HCT116 (cell line): ENCODE data around the gene FHOD3. TPM values are rescaled to one million over a fixed set of nuclear protein-coding genes. Genes with fewer than 3 reads are reported as not detected.

Experiments used
- ATAC-seq: fragments of 200-7000 bp; cut with Tn5 transposase; 2 replicates; pipeline ENCODE4 v1.9.1; 2020; ENCODE audit warnings: mild to moderate bottlenecking, moderate library complexity
- BruUV-seq: library from RNA; stranded (reverse); fragments of 400-500 nt; replicated peaks from 2 replicates; lab custom pipeline; 2021; lab: Mats Ljungman, UMichigan
- CTCF ChIA-PET: fragments of 300-600 bp; sonication (Branson Sonifier 250); formaldehyde crosslinking; loops from one replicate; lab custom pipeline; 2021; ENCODE audit warnings: antibody characterized with exemption; lab: Charles Lee
- POLR2A ChIA-PET: fragments of 300-600, 350-600 bp; sonication (Branson Sonifier 250); formaldehyde crosslinking; loops from one replicate; lab custom pipeline; 2021; ENCODE audit warnings: antibody characterized with exemption; lab: Charles Lee
- RAD21 ChIA-PET, 2 experiments: fragments of 300-600 bp; sonication (Branson Sonifier 250); formaldehyde crosslinking; loops; one replicate each; lab custom pipeline; 2023; ENCODE audit warnings: low total read pairs in 2 of 2; ENCODE audit not compliant: uncharacterized antibody in 2 of 2, unreplicated experiment in 2 of 2, low non-redundant PET in 1 of 2; lab: Charles Lee
- DNase-seq: peaks from one replicate; pipeline ENCODE4 v3.0.0-alpha.2; 2010; ENCODE audit warnings: low read depth, low spot score
- H2AFZ ChIP-seq: fragments of 200-600 bp; shearing (Covaris generic), sonication (generic); 2 replicates; pipeline ENCODE4 v1.6.1; 2017; ENCODE audit warnings: low read depth, mixed run types, mixed read lengths, antibody characterized with exemption, low read length; ENCODE audit not compliant: poor library complexity, severe bottlenecking
- H3K27ac ChIP-seq: 2 replicates; pipeline ENCODE4 v1.5.1; 2012; ENCODE audit warnings: low read depth, low read length
- H3K27me3 ChIP-seq: fragments of 200-600 bp; sonication (generic); 2 replicates; pipeline ENCODE4 v1.6.1; 2016; ENCODE audit warnings: mixed run types, low read length, mixed read lengths; ENCODE audit not compliant: insufficient read depth
- H3K36me3 ChIP-seq, 2 experiments: fragments of 200-500 bp in 1 of 2; fragments of 200-600 bp in 1 of 2; sonication (Bioruptor generic) in 1 of 2; sonication (generic) in 1 of 2; 2 replicates each; pipeline versions ENCODE4 v1.5.1 to v1.6.1; 2014 to 2016; ENCODE audit warnings: low read length in 2 of 2, inconsistent platforms in 1 of 2, mixed read lengths in 1 of 2, mixed run types in 1 of 2; ENCODE audit not compliant: insufficient read depth in 2 of 2, control insufficient read depth in 1 of 2
- H3K4me1 ChIP-seq, 2 experiments: fragments of 200-600 bp in 1 of 2; sonication (generic) in 1 of 2; 2 replicates each; pipeline versions ENCODE4 v1.5.1 to v1.6.1; 2012 to 2017; ENCODE audit warnings: low read length in 2 of 2, inconsistent platforms in 1 of 2, mild to moderate bottlenecking in 1 of 2, mixed read lengths in 1 of 2, mixed run types in 1 of 2, moderate library complexity in 1 of 2; ENCODE audit not compliant: insufficient read depth in 2 of 2, control insufficient read depth in 1 of 2
- H3K4me2 ChIP-seq: fragments of 200-600 bp; sonication (generic); 2 replicates; pipeline ENCODE4 v1.6.1; 2017; ENCODE audit warnings: mixed run types, low read length, mixed read lengths
- H3K4me3 ChIP-seq, 2 experiments: fragments of 200-600 bp in 1 of 2; sonication (generic) in 1 of 2; replicated peaks in 1 of 2; 2 replicates each; pipeline ENCODE4 v1.5.1; 2011 to 2016; ENCODE audit warnings: low read length in 2 of 2, control low read depth in 1 of 2, low read depth in 1 of 2, mild to moderate bottlenecking in 1 of 2, mixed read lengths in 1 of 2, mixed run types in 1 of 2
- H3K79me2 ChIP-seq: fragments of 200-600 bp; sonication (generic); 2 replicates; pipeline ENCODE4 v1.6.1; 2017; ENCODE audit warnings: mild to moderate bottlenecking, mixed run types, low read length, moderate library complexity, mixed read lengths; ENCODE audit not compliant: insufficient read depth
- H3K9ac ChIP-seq: fragments of 200-600 bp; sonication (generic); 2 replicates; pipeline ENCODE4 v1.6.1; 2016; ENCODE audit warnings: low read length, mixed read lengths
- H3K9me2 ChIP-seq: fragments of 200-600 bp; sonication (generic), shearing (Covaris generic); 2 replicates; pipeline ENCODE4 v1.6.1; 2017; ENCODE audit warnings: mixed run types, mild to moderate bottlenecking, moderate library complexity; ENCODE audit not compliant: insufficient read depth
- H3K9me3 ChIP-seq, 2 experiments: fragments of 200-500 bp in 1 of 2; fragments of 200-600 bp in 1 of 2; sonication (Bioruptor generic) in 1 of 2; sonication (generic) in 1 of 2; 2 replicates each; pipeline ENCODE4 v1.6.1; 2014 to 2017; ENCODE audit warnings: low read length in 2 of 2, mixed read lengths in 2 of 2, inconsistent platforms in 1 of 2, low read depth in 1 of 2, mild to moderate bottlenecking in 1 of 2, mixed run types in 1 of 2, moderate library complexity in 1 of 2; ENCODE audit not compliant: control insufficient read depth in 1 of 2, insufficient read depth in 1 of 2
- H4K20me1 ChIP-seq: fragments of 200-600 bp; sonication (generic), shearing (Covaris generic); 2 replicates; pipeline ENCODE4 v1.6.1; 2017; ENCODE audit warnings: mixed run types, mild to moderate bottlenecking, moderate library complexity; ENCODE audit not compliant: insufficient read depth
- ATF3 ChIP-seq: IDR thresholded peaks from 2 replicates; pipeline ENCODE4 v1.6.1; 2012
- CBX3 ChIP-seq: IDR thresholded peaks from 2 replicates; pipeline ENCODE4 v1.6.1; 2012; ENCODE audit warnings: low read depth
- CTCF ChIP-seq, 3 experiments: fragments of 200-600 bp in 1 of 3; sonication (generic) in 1 of 3; IDR thresholded peaks in 2 of 3; conservative IDR thresholded peaks in 1 of 3; 2 replicates each; pipeline ENCODE4 v1.5.1; 2012 to 2017; ENCODE audit warnings: low read depth in 2 of 3, low read length in 2 of 3, antibody characterized with exemption in 1 of 3, borderline replicate concordance in 1 of 3, control low read depth in 1 of 3, mild to moderate bottlenecking in 1 of 3, mixed read lengths in 1 of 3, mixed run types in 1 of 3, moderate library complexity in 1 of 3; ENCODE audit not compliant: insufficient read depth in 1 of 3
- EGR1 ChIP-seq: IDR thresholded peaks from 2 replicates; pipeline ENCODE4 v1.6.1; 2012; ENCODE audit warnings: low read depth
- ELF1 ChIP-seq: IDR thresholded peaks from 2 replicates; pipeline ENCODE4 v1.6.1; 2012; ENCODE audit warnings: low read depth, borderline replicate concordance
- EZH2 ChIP-seq: fragments of 200-600 bp; sonication (generic); IDR thresholded peaks from 2 replicates; pipeline ENCODE4 v1.6.1; 2017; ENCODE audit warnings: antibody characterized with exemption, mixed run types
- POLR2A ChIP-seq: IDR thresholded peaks from 2 replicates; pipeline ENCODE4 v1.7.0; 2011; ENCODE audit warnings: borderline replicate concordance; ENCODE audit not compliant: insufficient read depth, insufficient read length; ENCODE audit errors: extremely low read depth
- POLR2AphosphoS5 ChIP-seq: IDR thresholded peaks from 2 replicates; pipeline ENCODE4 v1.6.1; 2011; ENCODE audit warnings: mild to moderate bottlenecking, low read depth, low read length, moderate library complexity
- REST ChIP-seq: IDR thresholded peaks from 2 replicates; pipeline ENCODE4 v1.6.1; 2012; ENCODE audit warnings: low read depth
- SIN3A ChIP-seq: IDR thresholded peaks from 2 replicates; pipeline ENCODE4 v1.6.1; 2012; ENCODE audit warnings: low read depth
- SP1 ChIP-seq: IDR thresholded peaks from 2 replicates; pipeline ENCODE4 v1.6.1; 2012; ENCODE audit warnings: low read depth
- TCF7L2 ChIP-seq: IDR thresholded peaks from 2 replicates; pipeline ENCODE4 v1.7.0; 2011; ENCODE audit warnings: borderline replicate concordance, inconsistent platforms; ENCODE audit not compliant: insufficient read depth, insufficient read length; ENCODE audit errors: extremely low read depth
- YY1 ChIP-seq: IDR thresholded peaks from 2 replicates; pipeline ENCODE4 v1.6.1; 2011; ENCODE audit warnings: low read length, low read depth, moderate library complexity, mild to moderate bottlenecking; ENCODE audit not compliant: insufficient replicate concordance; ENCODE audit errors: extremely low read depth
- ZFX ChIP-seq: fragments of 450-650 bp; IDR thresholded peaks from 2 replicates; pipeline ENCODE4 v1.6.1; 2017
- intact Hi-C: fragments of 100-400 bp; cut with micrococcal nuclease; formaldehyde crosslinking; loops from 2 replicates; pipeline ENCODE4 v1.10.0; 2022
- total RNA-seq: library from RNA; stranded (reverse); gene quantifications from one replicate; pipeline ENCODE4 v1.2.1, GENCODE V29; 2021; ENCODE audit not compliant: unreplicated experiment

The FHOD3 gene
- total RNA-seq, 1 experiment from 2014 or later = 4.0 TPM

GRCh38 chr18:36327352-36328316 is 30.1 kb downstream of the FHOD3 start:
- Histone ChIP-seq H2AFZ (no peak overlapping the region), H3K4me1 (no peaks in the 10 kb centered on the region; a peak in 1 of 4 replicates), H3K27ac (no peak overlapping the region), H3K36me3 (no peaks in the 10 kb centered on the region), H3K4me2 (no peak overlapping the region), H3K27me3 (peaks cover 10% of the 10 kb centered on the region; the same call in 1 of the 2 replicates), H4K20me1 (no peaks in the 10 kb centered on the region), H3K79me2 (no peaks in the 10 kb centered on the region), H3K9me2 (no peaks in the 10 kb centered on the region), H3K4me3 (no peak overlapping the region), H3K9me3 (no peaks in the 10 kb centered on the region), H3K9ac (no peak overlapping the region)
- ATAC-seq = no peak
- DNase-seq = no peak
- BruUV-seq = no TSS peak
- intact Hi-C loops = no loop called here
- ChIA-PET POLR2A (no interaction called here), CTCF (no interaction called here), RAD21 (no interaction called here)
- TF ChIP-seq EGR1 (no peak), ELF1 (no peak), EZH2 (no peak), POLR2AphosphoS5 (no peak), SP1 (no peak), POLR2A (no peak), ZFX (no peak), CBX3 (no peak)

GRCh38 chr18:36328385-36328858 is 30.9 kb downstream of the FHOD3 start:
- Histone ChIP-seq H3K36me3 (no peaks in the 10 kb centered on the region), H2AFZ (no peak overlapping the region), H3K27me3 (peaks cover 10% of the 10 kb centered on the region; the same call in 1 of the 2 replicates), H3K9ac (no peak overlapping the region), H3K4me3 (no peak overlapping the region), H3K27ac (no peak overlapping the region), H3K4me2 (no peak overlapping the region), H3K79me2 (no peaks in the 10 kb centered on the region), H3K9me3 (no peaks in the 10 kb centered on the region), H4K20me1 (no peaks in the 10 kb centered on the region), H3K4me1 (no peaks in the 10 kb centered on the region; a peak in 1 of 4 replicates), H3K9me2 (no peaks in the 10 kb centered on the region)
- ChIA-PET POLR2A (no interaction called here), RAD21 (no interaction called here), CTCF (no interaction called here)
- intact Hi-C loops = no loop called here
- BruUV-seq = no TSS peak
- no peak for DNase-seq
- ATAC-seq = no peak
- TF ChIP-seq REST (no peak), SIN3A (no peak), YY1 (no peak), ZFX (no peak), TCF7L2 (no peak), EZH2 (no peak), CTCF (IDR thresholded peaks at IDR 0.05 in 2 of 3, conservative IDR thresholded peaks at IDR 0.05 in 1 of 3; ENCODE audit: borderline replicate concordance in 1 of 3, insufficient read depth in 1 of 3, low read depth in 2 of 3, low read length in 2 of 3) (no peak), ATF3 (no peak)
